Spleen (tissue), 11 donors: ENCODE measurements around the gene NPW. TPM values are rescaled to one million over a fixed set of nuclear protein-coding genes. Genes with fewer than 3 reads are reported as not detected.

ENCODE experiments used
- DNase-seq: peaks from one replicate; pipeline ENCODE4 v3.0.0-alpha.2; 2020
- H3K27ac ChIP-seq, 8 donors: fragments of 200-600 bp; sonication (generic) in 7 of 8; 1 replicate in 4 of 8; 2 replicates in 4 of 8; pipeline versions ENCODE4 v1.5.0 to v1.8.0; 2016 to 2021; ENCODE audit warnings: inconsistent platforms in 4 of 8, mild to moderate bottlenecking in 4 of 8, moderate library complexity in 1 of 8
- H3K27me3 ChIP-seq, 7 donors: fragments of 200-600 bp; sonication (generic) in 6 of 7; replicated peaks in 1 of 7; 1 replicate in 4 of 7; 2 replicates in 3 of 7; pipeline versions ENCODE4 v1.5.0 to v1.8.0; 2016 to 2021; ENCODE audit warnings: inconsistent platforms in 3 of 7, mild to moderate bottlenecking in 1 of 7
- H3K36me3 ChIP-seq, 6 donors: fragments of 200-600 bp; sonication (generic) in 5 of 6; 1 replicate in 4 of 6; 2 replicates in 2 of 6; pipeline versions ENCODE4 v1.5.0 to v1.8.0; 2016 to 2021; ENCODE audit warnings: inconsistent platforms in 2 of 6
- H3K4me1 ChIP-seq, 6 donors: fragments of 200-600 bp; sonication (generic) in 5 of 6; 1 replicate in 3 of 6; 2 replicates in 3 of 6; pipeline versions ENCODE4 v1.5.0 to v1.8.0; 2016 to 2021; ENCODE audit warnings: inconsistent platforms in 3 of 6
- H3K4me3 ChIP-seq, 8 donors: fragments of 200-600 bp; sonication (generic) in 7 of 8; 1 replicate in 4 of 8; 2 replicates in 4 of 8; pipeline versions ENCODE4 v1.5.0 to v1.8.0; 2016 to 2021; ENCODE audit warnings: inconsistent platforms in 4 of 8, mild to moderate bottlenecking in 4 of 8, moderate library complexity in 2 of 8
- H3K9me3 ChIP-seq, 8 donors: fragments of 200-600 bp; sonication (generic) in 7 of 8; 1 replicate in 4 of 8; 2 replicates in 4 of 8; pipeline versions ENCODE4 v1.5.0 to v1.8.0; 2016 to 2021; ENCODE audit warnings: inconsistent platforms in 4 of 8
- POLR2A ChIP-seq, 3 donors: fragments of 450-650 bp; IDR thresholded peaks; one replicate each; pipeline ENCODE4 v1.5.1; 2017; ENCODE audit warnings: antibody characterized with exemption in 3 of 3, mild to moderate bottlenecking in 1 of 3
- POLR2AphosphoS5 ChIP-seq, 3 donors: sonication (generic); formaldehyde crosslinking; IDR thresholded peaks; one replicate each; pipeline ENCODE4 v1.5.1; 2017; ENCODE audit warnings: antibody characterized with exemption in 3 of 3
- WGBS, 5 donors: extraction: QIAGEN DNeasy Blood & Tissue Kit in 3 of 5; methylation state at CpG; one replicate each; pipeline versions ENCODE4 v1.1.5 to v1.1.7; 2013 to 2018; 5-methylcytosine and 5-hydroxymethylcytosine counted together
- intact Hi-C: fragments of 100-400 bp; cut with DNase I; formaldehyde crosslinking; loops from one replicate; pipeline ENCODE4 v1.15.0; 2023; ENCODE audit warnings: low total_unique reads
- polyA plus RNA-seq, 3 donors: library from polyadenylated mRNA; stranded (reverse); fragments of 200-250 nt; gene quantifications; one replicate each; pipeline ENCODE4 v1.2.1, GENCODE V29; 2013
- total RNA-seq, 7 donors: library from RNA; depleted of rRNA in 3 of 7; stranded (reverse); fragments of >200 nt in 3 of 7; fragmentation: NEBNext Ultra II Directional in 4 of 7; extraction: Animal tissue kit (Norgen Biotek cat#: 25700) in 4 of 7; gene quantifications; one replicate each; pipeline versions ENCODE4 v1.1.0 to v1.2.1, GENCODE V29; 2016 to 2021
- TF ChIP-seq, protein P1 (sequence below), 11 experiments: fragments of 200-600 bp in 7 of 11; fragments of 450-650 bp in 4 of 11; sonication (generic) in 4 of 11; IDR thresholded peaks in 8 of 11; conservative IDR thresholded peaks in 3 of 11; 1 replicate in 7 of 11; 2 replicates in 4 of 11; pipeline versions ENCODE4 v1.4.0 to v1.8.0; 2016 to 2021; ENCODE audit warnings: antibody characterized with exemption in 11 of 11, inconsistent platforms in 4 of 11, mild to moderate bottlenecking in 1 of 11
- donor health status: healthy with polysubstance abuse.
- donor health status: DM: no; HTN: no; CAD: no; lungs with moderate emphysema.
- donor health status: DM: no; HTN: no; CAD: no.
- donor health status: Bipolar disorder and iron deficiency.
- donor health status: healthy.
- donor health status: DM: no; HTN: no; CAD: no.
- donor health status: DM: yes; HTN: yes; CAD: no.

Gene NPW
- total and polyA plus RNA-seq, 10 donors, result 0.30 to 2.5 (median 0.94) TPM; not detected in 3

DNA sequence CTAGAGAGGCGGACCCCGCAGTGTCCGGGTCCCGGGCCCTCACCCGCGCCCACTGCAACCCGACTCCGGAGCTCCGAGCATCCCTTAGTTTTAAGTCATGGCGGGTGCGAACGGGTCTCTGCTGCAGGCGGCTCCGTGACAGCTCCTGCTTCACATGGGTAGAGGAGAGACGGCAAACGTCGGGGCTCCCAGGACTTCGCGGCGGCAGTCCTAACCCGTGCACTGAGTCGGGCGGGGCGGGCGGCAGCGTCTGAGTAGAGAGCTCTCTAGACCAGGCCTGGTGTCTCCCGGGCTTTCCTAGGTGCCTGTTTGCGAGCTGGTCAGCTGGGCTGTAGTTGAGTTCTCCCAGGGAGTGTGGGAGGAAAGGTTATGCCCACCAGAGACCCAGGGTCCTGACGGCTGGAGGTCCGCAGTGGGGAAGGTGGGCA is 28.5 kb downstream of the NPW start:
- intact Hi-C loops, result no loop called here
- Histone ChIP-seq H3K4me1 (peaks cover 38 to 67% (median 58%) of the 10 kb centered on the region in 6 donors), H3K9me3 (no peaks in the 10 kb centered on the region), H3K27ac (peak overlapping the region; percentile 45 to 92 (median 82)), H3K4me3 (peak overlapping the region; percentile 70 to 99 (median 90)), H3K27me3 (no peaks in the 10 kb centered on the region), H3K36me3 (peaks cover 0 to 45% (median 26%) of the 10 kb centered on the region in 6 donors)
- WGBS, 5 donors, result 1 to 14% (median 1%) methylated on average over 4 to 30 of the region's 30 CpGs
- DNase-seq, result no peak
- TF ChIP-seq, protein P1, sequence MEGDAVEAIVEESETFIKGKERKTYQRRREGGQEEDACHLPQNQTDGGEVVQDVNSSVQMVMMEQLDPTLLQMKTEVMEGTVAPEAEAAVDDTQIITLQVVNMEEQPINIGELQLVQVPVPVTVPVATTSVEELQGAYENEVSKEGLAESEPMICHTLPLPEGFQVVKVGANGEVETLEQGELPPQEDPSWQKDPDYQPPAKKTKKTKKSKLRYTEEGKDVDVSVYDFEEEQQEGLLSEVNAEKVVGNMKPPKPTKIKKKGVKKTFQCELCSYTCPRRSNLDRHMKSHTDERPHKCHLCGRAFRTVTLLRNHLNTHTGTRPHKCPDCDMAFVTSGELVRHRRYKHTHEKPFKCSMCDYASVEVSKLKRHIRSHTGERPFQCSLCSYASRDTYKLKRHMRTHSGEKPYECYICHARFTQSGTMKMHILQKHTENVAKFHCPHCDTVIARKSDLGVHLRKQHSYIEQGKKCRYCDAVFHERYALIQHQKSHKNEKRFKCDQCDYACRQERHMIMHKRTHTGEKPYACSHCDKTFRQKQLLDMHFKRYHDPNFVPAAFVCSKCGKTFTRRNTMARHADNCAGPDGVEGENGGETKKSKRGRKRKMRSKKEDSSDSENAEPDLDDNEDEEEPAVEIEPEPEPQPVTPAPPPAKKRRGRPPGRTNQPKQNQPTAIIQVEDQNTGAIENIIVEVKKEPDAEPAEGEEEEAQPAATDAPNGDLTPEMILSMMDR (IDR thresholded peaks at IDR 0.05 in 8 of 11, conservative IDR thresholded peaks at IDR 0.05 in 3 of 11), result peak in 1 of 11 experiments; percentile 2
- TF ChIP-seq POLR2AphosphoS5 (IDR thresholded peaks at IDR 0.05), result no peak

DNA sequence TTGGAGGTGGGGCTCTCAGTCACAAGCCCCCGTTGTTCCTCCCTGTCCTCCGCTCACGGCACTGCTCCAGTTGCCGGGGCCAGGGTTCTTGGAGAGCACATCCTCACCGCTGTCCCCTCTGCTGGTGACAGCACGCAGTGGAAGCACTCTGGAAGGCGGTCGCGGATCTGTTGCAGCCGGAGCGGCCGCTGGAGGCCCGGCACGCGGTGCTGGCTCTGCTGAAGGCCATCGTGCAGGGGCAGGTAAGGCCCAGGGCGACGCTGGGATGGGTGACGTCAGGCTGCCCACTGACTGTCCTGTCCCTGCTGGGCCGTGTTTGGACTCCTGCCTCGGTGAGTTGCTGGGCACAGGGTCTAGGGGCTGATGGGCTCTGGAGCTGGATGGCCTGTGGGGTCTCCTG is 33.6 kb downstream of the NPW start:
- WGBS, 5 donors, result 92 to 98% (median 97%) methylated on average over 14 to 21 of the region's 21 CpGs; no CpG with 5 or more reads in 1 of the 5 donors
- DNase-seq, result no peak
- no peaks in the 10 kb centered on the region for H3K27me3 ChIP-seq
- peaks cover 9 to 27% (median 13%) of the 10 kb centered on the region in 6 donors for H3K4me1 ChIP-seq
- no peak overlapping the region for H3K27ac ChIP-seq
- TF ChIP-seq POLR2AphosphoS5 (IDR thresholded peaks at IDR 0.05) (no peak), POLR2A (IDR thresholded peaks at IDR 0.05) (no peak)
- TF ChIP-seq, protein P1 (IDR thresholded peaks at IDR 0.05 in 8 of 11, conservative IDR thresholded peaks at IDR 0.05 in 3 of 11), result no peak
- no peaks in the 10 kb centered on the region for H3K9me3 ChIP-seq
- intact Hi-C loops, result no loop called here
- peaks cover 0 to 86% (median 64%) of the 10 kb centered on the region in 6 donors for H3K36me3 ChIP-seq
- H3K4me3 ChIP-seq, result no peak overlapping the region

DNA sequence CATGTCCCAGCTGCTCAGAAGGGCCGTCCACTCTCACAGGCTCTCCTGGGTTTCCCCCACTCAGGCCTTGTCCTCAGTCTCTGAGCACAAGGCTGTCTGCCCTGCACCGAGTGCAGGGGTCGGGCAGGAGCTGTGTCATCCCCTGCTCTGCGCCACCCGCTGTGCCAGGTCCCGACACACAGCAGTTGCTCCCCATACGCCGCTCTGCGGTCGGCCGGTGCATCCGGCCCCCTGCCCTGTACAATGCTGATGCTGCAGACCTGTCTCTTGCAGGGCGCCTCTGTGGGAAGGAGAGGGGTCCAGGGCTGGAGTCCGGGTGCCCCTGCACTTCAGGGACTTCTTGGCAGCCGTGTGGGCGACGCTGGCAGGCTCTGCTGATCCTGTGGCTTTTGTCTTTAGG is 34.3 kb downstream of the NPW start:
- no peaks in the 10 kb centered on the region for H3K9me3 ChIP-seq
- intact Hi-C loops, result no loop called here
- peaks cover 0 to 92% (median 71%) of the 10 kb centered on the region in 6 donors for H3K36me3 ChIP-seq
- DNase-seq, result no peak
- no peak overlapping the region for H3K27ac ChIP-seq
- H3K4me1 ChIP-seq, result peaks cover 3 to 20% (median 6%) of the 10 kb centered on the region in 6 donors
- no peaks in the 10 kb centered on the region for H3K27me3 ChIP-seq
- H3K4me3 ChIP-seq, result no peak overlapping the region
- 92 to 98% (median 94%) methylated on average over 17 of the region's 17 CpGs for WGBS, 5 donors
- TF ChIP-seq POLR2AphosphoS5 (IDR thresholded peaks at IDR 0.05) (no peak), POLR2A (IDR thresholded peaks at IDR 0.05) (no peak)
- TF ChIP-seq, protein P1 (IDR thresholded peaks at IDR 0.05 in 8 of 11, conservative IDR thresholded peaks at IDR 0.05 in 3 of 11), result no peak

DNA sequence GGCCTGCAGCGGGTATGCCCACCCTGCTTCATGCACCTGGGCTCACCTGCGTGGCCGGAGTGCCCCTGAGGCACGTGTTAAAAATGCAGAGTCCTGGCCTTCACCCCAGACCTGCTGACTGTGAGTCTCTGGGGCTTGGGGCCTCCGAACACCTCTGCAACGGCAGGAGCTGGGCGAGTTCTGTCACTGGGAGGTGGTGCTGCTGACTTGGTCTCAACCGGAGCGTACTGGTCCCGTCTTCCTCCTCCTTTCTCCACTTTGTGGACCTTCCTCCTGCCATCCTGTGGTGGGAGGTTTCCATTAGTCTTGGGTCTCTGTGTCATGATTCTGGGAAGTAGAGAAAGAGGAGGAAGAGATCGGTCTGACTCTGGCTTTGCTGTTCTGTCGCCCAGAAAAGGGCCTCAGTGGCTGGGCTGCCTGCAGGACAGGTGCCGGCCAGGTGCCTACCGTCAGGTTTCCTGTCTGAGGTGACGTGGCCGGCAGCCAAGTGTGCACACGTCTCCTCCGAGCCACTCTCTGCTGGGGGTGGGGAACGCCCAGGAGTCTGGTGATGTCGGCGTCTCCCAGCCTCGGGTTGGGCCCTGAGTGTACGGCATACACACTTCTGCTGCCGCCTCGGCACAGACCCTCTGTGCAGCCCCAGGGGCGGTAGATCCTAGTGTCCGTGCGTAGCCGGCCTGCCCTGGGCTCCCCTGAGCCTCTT is 35.1 kb downstream of the NPW start:
- Histone ChIP-seq H3K4me3 (no peak overlapping the region), H3K4me1 (peaks cover 0 to 12% (median 0%) of the 10 kb centered on the region in 6 donors), H3K27ac (no peak overlapping the region), H3K27me3 (no peaks in the 10 kb centered on the region), H3K9me3 (no peaks in the 10 kb centered on the region), H3K36me3 (peaks cover 0 to 100% (median 74%) of the 10 kb centered on the region in 6 donors)
- WGBS, 5 donors, result 90 to 95% (median 95%) methylated on average over 15 to 29 of the region's 29 CpGs
- no peak for DNase-seq
- TF ChIP-seq POLR2AphosphoS5 (IDR thresholded peaks at IDR 0.05) (no peak), POLR2A (IDR thresholded peaks at IDR 0.05) (no peak)
- TF ChIP-seq, protein P1 (IDR thresholded peaks at IDR 0.05 in 8 of 11, conservative IDR thresholded peaks at IDR 0.05 in 3 of 11), result no peak
- intact Hi-C loops, result no loop called here
